HG03571 (cell line): ENCODE measurements around the gene ACTA2.

Source experiments
- ATAC-seq: cut with Tn5 transposase; IDR thresholded peaks from one replicate; pipeline ENCODE4 v1.9.1; 2021; ENCODE audit not compliant: unreplicated experiment

The ACTA2 gene

DNA sequence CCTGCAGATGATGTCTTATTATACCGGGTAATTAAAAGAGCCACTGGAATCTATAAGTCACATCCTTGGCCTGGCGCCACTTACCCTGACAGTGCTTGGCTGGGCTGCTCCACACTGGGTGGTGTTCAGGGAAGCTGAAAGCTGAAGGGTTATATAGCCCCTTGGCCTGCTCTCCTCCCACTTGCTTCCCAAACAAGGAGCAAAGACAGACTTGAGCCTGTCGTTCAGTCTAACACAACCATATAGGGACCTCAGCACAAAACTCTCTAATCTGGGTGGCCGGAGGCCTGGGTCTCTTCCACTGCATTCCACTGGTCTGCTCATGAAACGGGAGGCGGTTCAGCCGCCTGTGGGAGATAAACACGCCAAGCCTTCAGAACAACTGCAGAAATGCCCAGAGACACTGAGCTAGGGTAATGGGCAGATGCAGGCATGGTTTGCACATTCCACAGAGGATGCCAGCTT lies at the start of gene ACTA2:
Gene ACTA2 (minus strand): TSS at position 127 of the 465 bp plus-strand sequence. CDS start 3,843 bp downstream, outside the sequence.
- no peak for ATAC-seq

DNA sequence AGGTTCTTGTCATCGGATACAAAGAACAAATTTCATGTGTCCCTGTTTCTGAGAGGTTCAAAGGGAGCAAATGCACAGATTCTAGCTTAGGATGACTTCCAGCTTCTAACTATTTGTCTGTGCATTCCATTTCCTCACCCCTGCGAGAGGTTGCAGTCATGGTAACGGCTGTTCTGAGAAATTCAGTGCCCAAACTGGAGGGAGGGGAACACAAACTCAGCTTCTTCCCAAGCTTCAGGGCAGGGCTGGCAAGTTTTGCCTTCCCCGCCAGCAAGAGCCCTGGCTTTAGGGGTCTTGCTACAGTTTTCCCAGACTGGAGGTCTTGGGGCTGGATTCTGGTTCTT lies 49.1 kb upstream of the ACTA2 start:
- ATAC-seq = no peak

DNA sequence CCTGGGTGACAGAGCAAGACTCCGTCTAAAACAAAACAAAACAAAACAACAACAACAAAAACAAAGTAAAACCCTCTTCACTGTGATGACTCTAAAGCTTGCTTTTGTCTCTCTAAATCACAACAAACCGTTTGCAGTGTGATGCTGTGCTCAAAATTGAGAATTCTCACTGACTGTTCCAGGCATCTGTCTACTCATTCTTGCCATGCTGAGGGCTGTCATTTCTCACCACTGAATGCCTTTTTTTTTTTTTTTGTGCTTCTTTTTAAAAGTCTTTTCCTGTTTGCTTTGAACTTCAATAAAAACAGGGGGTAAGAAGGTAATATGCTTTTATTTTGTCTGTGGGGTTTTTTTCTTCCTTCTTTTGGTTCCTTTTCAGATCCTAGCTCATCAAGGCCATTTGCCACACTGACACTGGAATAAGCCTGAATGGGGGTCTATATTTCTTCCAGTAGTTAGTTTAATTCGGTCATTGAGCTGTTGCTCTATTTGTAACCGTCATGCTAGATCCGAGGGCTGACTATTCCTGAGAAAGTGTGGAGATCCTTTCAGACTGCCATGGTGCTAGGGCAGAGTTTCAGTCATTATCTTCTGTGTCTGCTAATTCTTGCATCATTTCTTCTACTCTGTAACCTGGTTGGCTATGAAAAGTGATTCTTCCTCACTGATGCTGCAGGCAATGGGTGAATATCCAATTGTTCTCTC lies 48.6 kb upstream of the ACTA2 start:
- no peak for ATAC-seq

DNA sequence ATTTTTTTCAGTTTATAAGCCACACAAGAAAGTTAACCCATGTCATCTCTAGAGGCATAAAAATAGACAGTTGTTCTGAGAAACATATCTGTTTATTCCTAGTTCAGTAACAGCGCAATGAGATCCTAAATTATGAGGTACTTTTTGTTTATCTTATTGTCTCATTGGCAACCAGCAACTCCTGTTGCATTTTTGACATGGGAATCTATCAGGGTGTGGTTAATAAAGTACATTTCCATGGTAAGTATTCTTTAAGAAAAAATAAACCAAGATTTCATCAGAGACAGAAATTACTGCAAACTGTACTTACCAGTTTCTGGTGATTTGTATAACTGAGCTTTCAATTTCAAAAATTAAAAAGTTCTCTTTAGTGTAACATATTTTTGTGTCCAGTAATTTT lies 47.1 kb upstream of the ACTA2 start:
- no peak for ATAC-seq

DNA sequence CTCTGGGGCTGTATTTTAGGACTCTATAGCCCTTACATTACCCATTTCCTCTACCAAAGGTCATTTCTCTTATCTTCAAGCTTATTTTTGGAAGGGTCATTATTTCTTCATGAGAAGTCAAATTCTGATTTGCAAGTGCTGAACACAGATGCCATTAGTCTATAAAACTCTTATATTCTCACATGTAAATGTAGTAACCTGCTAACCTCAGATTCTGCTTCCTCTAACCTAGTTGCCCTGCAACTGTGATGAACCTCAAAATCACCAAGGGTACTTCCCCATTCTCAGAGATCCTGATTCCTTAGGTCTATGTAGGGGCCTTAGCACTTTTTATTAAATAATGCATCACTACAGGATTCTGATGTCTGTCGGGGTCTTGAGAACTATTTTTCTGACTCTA lies 44.4 kb upstream of the ACTA2 start:
- peak; percentile 43 for ATAC-seq

DNA sequence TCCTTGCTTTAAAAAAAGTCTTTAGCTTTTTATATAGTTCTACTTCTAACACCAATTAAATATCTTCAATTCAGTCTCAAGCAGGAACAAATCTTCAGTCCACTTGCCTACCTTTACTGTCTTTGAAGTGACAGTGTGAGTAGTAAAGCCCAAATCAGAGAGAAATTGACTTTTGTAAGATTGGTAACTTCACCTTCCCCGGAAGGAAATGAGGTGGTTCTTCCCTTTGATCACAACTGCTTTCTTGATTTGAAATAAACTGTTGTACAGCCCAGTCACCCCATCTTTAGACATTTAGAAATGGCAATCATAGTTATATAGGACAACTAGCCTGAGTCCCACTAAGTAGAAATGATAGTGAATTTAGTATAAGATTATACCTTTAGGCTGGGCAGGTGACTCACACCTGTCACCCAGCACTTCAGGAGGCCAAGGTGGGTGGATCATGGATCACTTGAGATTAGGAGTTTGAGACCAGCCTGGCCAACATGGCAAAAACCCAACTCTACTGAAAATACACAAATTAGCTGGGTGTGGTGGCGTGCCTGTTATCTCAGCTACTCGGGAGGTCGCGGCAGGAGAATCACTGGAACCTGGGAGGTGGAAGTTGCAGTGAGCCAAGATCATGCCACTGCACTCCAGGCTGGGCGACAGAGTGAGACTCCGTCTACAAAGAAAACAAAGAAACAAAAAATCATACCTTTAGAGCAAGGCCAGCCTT lies 42.7 kb upstream of the ACTA2 start:
- no peak for ATAC-seq

DNA sequence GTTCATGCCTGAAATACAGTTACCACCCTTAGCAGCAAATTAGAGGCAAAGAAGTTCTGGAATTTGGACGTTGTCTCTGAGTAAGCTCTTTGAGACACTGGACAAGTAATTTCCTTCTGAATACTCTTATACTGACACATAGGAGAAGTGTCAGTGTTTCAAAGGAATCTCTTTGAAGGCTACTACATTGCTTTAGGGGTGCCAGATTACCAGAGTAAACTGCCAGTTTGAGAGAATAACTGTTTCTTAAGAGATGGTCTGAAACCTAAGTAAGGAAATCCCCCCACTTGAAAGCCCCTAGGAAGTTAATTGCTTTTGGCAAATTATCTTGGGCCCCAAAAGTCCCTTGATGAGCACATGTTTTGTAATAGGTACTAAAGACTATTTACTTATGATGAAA lies 41.4 kb upstream of the ACTA2 start:
- ATAC-seq = no peak

DNA sequence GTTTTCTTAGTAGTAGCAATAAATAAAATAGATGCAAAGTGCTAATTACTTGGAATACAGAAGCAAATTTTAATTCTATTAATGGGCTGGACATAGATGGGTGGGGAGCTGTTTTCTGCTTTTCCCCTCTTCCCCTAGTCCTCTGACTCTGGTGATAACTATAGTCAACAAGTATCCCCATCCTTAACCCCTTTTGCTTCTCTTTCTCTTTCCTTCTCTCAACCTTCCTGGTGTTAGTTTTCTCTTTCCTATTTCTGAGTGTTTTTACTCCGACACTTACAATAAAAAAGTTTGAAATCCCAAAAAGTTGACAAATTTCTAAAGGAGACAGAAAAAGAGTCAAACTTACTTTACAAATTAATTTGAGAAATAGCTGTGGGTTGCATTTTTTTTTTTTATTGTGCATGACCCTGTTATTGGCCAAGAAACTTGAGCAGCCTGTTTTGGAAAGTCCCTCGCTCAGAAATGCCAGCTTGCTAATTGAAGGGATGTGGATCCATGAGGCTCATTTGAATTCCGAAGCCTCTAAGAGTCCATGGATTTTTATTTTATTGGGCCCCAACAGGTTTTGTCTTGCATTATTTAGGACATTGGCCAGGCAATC lies 40.5 kb upstream of the ACTA2 start:
- no peak for ATAC-seq

DNA sequence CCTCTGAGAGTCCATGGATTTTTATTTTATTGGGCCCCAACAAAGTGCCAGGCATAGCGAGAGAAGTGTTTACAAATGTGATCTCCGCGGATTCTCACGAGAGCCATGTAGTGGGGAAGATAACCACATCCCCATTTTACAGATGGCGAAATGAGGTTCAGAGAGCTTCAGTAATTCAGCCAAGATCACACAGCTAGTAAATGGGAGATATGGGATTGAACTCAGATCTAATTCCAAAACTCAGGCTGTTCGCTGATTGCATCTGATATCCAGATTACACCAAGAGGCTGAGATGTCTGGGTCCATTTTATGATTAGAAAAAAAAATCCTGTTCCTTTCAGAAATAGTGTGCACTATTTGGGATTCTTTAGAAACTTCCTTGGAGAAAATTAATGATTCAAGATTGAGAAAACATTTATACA lies 39.3 kb upstream of the ACTA2 start:
- ATAC-seq = no peak

DNA sequence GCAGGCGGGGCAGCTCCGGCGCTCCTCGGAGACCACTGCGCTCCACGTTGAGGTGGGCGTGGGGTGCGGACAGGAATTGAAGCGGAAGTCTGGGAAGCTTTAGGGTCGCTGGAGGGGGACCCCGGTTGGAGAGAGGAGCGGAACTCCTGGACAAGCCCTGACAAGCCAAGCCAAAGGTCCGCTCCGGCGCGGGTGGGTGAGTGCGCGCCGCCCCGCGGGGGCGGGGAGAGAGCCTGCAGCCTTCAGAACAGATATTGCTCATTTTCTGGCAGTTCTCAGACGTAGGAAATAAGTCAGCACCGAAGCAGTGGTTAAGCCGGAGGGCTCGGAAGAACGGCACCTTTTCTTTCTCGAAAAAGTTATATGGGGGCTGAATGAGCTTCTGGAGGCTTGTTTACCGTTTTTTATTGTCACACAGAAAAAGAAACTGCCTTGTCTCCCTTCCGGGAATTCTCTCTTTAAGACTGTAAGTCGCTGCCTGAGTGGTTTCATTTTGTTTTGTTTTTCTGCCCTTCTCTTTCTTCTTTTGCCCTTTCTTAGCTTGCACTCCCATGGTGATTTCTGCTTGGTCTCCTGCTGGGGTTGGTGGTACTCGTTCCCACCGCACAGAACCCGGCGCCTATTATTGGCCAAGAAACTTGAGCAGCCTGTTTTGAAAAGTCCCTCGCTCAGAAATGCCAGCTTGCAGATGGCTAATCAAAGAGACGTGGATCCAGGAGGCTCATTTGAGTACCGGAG lies 38.8 kb upstream of the ACTA2 start:
- peak; percentile 22 for ATAC-seq

DNA sequence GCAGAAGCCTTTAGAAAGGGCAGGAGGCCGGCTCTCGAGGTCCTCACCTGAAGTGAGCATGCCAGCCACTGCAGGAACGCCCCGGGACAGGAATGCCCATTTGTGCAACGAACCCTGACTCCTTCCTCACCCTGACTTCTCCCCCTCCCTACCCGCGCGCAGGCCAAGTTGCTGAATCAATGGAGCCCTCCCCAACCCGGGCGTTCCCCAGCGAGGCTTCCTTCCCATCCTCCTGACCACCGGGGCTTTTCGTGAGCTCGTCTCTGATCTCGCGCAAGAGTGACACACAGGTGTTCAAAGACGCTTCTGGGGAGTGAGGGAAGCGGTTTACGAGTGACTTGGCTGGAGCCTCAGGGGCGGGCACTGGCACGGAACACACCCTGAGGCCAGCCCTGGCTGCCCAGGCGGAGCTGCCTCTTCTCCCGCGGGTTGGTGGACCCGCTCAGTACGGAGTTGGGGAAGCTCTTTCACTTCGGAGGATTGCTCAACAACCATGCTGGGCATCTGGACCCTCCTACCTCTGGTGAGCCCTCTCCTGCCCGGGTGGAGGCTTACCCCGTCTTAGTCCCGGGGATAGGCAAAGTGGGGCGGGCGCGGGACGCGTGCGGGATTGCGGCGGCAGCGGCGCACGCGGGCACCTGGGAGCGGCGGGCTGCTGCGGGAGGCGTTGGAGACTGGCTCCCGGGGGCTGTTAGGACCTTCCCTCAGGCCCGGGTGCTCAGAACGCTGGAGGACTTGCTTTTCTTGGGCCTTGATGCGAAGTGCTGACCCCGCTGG lies 38.0 kb upstream of the ACTA2 start, which contains the start of gene FAS:
Gene FAS (plus strand): TSS at position 415 of the 777 bp plus-strand sequence. CDS start 79 bp downstream, at position 494.
- ATAC-seq = peak; percentile 58

DNA sequence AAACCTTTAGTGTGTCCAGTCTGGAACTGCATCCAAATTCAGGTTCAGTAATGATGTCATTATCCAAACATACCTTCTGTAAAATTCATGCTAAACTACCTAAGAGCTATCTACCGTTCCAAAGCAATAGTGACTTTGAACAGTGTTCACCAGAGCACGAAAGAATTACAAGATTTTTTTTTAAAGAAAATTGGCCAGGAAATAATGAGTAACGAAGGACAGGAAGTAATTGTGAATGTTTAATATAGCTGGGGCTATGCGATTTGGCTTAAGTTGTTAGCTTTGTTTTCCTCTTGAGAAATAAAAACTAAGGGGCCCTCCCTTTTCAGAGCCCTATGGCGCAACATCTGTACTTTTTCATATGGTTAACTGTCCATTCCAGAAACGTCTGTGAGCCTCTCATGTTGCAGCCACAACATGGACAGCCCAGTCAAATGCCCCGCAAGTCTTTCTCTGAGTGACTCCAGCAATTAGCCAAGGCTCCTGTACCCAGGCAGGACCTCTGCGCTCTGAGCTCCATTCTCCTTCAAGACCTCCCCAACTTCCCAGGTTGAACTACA lies 37.3 kb upstream of the ACTA2 start:
- ATAC-seq = peak; percentile 18

DNA sequence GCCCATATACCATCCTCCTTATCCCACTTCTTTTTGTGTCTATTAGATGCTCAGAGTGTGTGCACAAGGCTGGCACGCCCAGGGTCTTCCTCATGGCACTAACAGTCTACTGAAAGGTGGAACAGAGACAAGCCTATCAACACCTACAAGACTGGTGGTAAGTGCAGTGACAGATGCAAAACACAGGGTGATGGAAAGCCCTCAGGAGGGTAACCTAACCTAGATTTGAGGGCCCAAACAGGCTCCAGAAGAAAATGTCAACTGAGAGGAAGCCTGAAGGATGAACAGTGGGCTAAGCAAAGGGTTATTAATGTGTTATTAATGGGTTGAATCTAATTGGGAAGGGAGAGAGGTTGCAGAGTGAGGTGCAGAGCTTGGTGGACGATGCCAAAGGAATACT lies 36.9 kb upstream of the ACTA2 start:
- no peak for ATAC-seq

DNA sequence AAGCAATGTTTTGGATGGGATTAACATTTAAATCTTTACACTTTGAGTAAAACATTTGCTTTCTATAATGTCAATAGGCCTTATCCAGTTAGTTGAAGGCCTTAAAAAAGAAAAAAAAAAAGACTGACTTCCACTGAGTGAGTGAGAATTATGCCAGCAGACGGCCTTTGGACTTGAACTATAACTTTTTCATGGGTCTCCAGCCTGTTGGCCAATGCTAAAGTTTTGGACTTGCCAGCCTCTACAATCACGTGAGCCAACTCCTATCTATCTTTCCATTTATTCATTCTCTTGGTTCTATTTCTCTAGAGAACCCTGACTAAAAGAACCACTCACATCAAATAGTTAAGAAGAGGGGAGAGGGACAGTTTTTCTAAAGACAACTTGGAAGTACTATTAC lies 35.3 kb upstream of the ACTA2 start:
- no peak for ATAC-seq

DNA sequence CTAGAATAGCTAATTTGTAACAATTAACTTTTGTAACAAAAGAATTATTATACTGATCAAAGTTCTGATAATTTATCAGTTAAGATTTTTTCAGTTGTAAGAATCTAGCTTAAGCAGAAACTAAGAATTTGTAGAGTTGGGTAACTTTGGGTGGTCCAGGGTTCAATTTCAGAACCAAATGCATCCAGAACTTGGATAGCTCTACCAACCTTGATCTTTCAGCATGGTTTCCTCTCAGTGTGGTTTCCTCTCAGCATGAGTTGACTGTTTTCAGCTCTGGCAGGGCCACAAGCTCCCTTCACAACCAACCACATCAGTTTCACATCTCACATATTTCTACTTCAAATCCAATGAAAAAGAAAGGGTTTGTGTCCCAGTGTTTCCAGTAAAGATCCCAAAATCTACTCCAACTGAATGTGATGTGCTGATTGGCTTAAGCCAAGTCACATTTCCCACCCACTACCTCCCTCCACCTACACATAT lies 34.7 kb upstream of the ACTA2 start:
- no peak for ATAC-seq

DNA sequence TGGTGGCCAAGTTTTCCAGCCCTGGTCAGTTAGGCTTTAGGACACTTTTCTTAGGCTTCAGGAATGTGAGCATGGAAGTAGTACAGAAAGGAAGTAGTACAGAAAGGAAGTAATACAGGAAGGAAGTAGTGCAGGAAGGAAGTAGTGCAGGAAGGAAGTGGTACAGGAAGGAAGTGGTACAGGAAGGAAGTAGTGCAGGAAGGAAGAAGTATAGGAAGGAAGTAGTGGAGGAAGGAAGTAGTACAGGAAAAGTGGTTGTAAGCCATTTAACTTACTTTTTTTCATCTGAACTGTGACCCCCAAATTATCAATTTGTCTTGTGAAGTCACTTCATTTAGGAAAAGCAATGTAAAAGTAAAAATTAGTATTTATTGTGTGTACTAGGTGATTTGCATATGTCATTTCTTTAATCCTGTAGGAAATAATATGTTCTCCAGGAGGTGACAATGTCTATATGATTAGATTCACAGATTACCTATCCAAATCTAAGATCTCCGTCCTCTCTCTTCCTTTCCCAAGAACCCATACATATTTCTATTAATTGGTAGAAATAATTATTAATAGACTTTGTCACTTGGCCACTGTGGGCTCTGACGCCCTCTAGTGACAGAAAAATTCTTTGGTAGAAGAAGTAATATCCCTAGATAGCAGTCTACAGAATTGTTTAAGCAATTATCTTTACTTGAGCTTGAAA lies 34.1 kb upstream of the ACTA2 start:
- ATAC-seq = no peak

DNA sequence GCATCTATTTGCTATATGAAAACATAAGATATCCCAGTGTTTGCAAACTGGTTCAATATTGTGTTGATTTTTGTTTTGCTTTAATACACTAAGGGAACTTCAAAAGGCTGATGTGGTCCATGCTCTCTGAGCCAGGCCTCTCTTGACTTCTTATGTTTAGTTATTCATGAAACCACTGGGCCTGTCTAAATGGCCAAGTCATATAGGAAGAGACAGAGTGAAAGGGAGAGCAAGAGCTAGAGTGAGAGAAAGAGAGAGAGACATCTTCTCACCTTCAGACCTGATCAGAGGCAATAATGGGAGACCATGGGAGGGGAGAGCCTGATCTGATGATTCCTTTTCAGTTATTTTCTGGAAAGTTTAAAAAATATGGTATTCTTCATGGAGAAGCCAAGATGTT lies 32.0 kb upstream of the ACTA2 start:
- ATAC-seq = no peak

DNA sequence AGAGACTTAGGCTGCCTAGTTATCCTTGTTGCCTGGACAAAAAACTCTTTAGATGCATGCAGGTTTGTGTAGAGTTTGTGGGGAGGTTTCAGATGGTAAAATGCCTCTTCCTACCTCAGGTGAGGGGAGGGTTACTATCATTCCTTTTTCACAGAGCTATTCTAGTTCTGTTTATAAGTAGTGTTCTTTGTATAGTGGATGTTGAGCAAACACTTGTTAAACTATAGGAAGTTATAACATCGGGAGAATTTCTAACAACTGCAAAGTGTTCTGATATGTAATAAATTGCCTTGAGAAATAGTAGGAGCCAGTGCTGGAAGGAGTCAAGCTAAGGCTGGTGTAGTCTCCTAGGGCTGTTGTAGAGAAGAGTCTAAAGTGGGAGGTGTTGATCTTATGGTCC lies 31.4 kb upstream of the ACTA2 start:
- no peak for ATAC-seq

DNA sequence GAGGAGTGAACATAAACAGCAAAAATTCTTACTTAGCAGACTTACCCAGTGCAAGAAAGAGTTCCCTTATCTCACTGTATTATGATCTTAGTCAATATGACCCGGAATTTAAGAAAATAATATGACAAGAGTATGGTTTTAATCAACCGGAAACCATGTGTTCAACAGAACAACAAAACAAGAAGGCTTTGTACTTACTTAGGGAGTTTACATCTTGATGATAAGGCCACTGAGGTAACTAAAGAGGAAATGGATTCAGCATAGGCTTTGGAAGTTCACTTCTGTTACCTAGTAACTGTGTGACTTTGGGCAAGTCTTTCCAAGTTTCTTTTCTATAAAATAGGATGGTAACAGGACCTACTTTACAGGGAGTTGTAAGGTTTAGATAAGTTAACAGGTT lies 30.6 kb upstream of the ACTA2 start:
- ATAC-seq = no peak

DNA sequence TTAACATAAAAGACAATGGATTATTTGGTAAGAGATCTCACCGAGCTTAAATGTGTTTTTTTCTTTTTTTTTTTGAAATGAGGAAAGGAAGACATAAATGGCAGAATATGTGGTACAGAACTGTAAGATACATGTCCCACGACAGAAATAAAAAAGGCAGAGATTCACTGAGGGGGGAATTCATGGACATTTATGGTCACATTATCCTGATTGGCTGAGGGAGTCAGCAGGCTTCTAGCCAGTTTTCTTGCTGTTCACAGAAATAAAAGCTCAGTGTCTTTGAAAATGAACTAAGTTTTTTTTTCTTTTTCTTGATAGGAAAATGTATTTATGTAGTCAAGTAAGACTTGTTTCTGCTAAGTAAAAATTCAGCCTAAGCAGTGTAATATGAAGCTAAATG lies 29.8 kb upstream of the ACTA2 start:
- ATAC-seq = no peak
